ENCODE measurements around the gene GNG2. TPM values are rescaled to one million over a fixed set of nuclear protein-coding genes. Genes with fewer than 3 reads are reported as not detected.
A peak's percentile ranks its signal among the peaks of the same experiment; 100 is the strongest.

The GNG2 gene
- polyA plus RNA-seq, 6 donors from 2014 or later, result 74.1 to 98.6 (median 91.4) TPM

- Mint-ChIP-seq H3K4me1 (peaks cover 35 to 61% (median 42%) of the 10 kb centered on the region in 3 donors), H3K9me3 (peaks cover 0 to 4% (median 0%) of the 10 kb centered on the region in 7 donors), H3K36me3 (peaks cover 0 to 24% of the 10 kb centered on the region in 2 donors), H3K4me3 (no peak overlapping the region), H3K27ac (no peak overlapping the region), H3K27me3 (no peaks in the 10 kb centered on the region)
- DNase-seq (no peak), ATAC-seq (ENCODE audit: low read depth in 2 of 2) (no peak)
Observed at GRCh38 chr14:51914310-51914709, 53.9 kb downstream of the GNG2 start.

DNA sequence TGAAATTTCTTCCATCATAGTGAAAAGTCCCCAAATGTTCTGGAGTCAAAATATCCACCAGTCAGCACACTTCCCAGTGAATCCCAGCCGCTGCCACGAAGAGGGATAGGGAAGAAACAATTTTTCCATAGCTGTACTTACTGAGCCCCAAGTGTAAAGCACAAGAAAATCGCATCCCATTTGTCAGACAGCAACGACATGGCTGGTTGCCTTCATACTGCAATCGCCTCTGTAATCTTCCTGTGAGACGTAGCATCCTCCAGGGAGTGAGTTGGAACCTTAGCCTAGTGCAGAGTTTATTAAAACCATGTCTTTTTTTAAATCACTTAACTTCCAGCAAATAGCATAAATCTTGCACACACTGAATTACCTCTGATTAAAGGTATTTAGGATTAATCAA, 56.8 kb downstream of the GNG2 start:
- DNase-seq, result no peak
- H3K4me1 Mint-ChIP-seq, result peaks cover 25 to 46% (median 34%) of the 10 kb centered on the region in 3 donors
- no peaks in the 10 kb centered on the region for H3K9me3 Mint-ChIP-seq
- no peaks in the 10 kb centered on the region for H3K27me3 Mint-ChIP-seq
- no peak overlapping the region for H3K4me3 Mint-ChIP-seq
- H3K27ac Mint-ChIP-seq, result peak overlapping the region in 5 of 6 donors; percentile 2 to 79 (median 56)
- peaks cover 0 to 21% of the 10 kb centered on the region in 2 donors for H3K36me3 Mint-ChIP-seq
- no peak for ATAC-seq (ENCODE audit: low read depth in 2 of 2)

DNA sequence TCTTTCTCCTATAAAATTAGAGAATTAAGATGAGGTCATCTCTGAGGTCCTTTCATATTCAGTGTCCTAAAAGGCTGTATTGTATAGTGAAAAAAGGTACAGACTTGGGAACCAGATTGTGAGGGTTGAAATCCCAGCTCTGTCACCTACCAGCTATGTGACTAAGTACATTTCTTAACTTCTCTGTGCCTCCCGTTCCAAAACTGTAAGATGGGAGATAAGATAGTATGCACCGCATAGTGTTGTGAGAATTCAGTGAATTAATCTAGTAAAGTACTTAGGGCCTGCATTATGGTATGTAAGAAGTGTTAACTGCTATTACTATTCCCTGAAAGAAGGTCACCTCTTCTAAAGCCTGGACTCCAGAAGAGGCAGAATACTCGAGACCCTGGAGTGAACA, 60.6 kb downstream of the GNG2 start:
- peaks cover 27 to 40% (median 30%) of the 10 kb centered on the region in 3 donors for H3K4me1 Mint-ChIP-seq
- H3K4me3 Mint-ChIP-seq, result no peak overlapping the region
- peak overlapping the region in 2 of 6 donors; percentile 7 to 50 for H3K27ac Mint-ChIP-seq
- DNase-seq (no peak), ATAC-seq (ENCODE audit: low read depth in 2 of 2) (no peak)
- no peaks in the 10 kb centered on the region for H3K9me3 Mint-ChIP-seq
- H3K36me3 Mint-ChIP-seq, result peaks cover 0 to 10% of the 10 kb centered on the region in 2 donors
- no peaks in the 10 kb centered on the region for H3K27me3 Mint-ChIP-seq

DNA sequence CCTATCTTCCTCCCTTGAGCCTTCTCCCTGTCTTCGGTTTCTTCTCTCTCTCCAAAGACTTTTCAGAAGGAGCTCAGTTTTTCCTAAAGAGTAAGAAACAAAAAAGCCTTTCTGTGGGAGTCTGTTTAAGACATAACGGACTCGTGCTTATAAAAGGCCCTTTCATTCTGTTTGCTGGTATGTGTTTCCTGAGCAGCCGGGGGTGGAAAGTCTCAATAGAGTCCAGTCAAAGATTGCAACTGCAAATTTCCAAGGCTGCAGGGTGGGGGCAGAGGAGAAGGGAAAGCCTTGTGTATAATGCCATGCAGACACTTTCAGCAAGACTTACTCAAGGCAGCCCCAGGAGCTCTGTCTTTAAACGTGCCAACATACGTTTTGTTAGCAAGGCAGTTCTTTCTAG, 62.2 kb downstream of the GNG2 start:
- Mint-ChIP-seq H3K27me3 (no peaks in the 10 kb centered on the region), H3K9me3 (no peaks in the 10 kb centered on the region), H3K36me3 (peaks cover 0 to 6% of the 10 kb centered on the region in 2 donors), H3K27ac (peak overlapping the region in 4 of 6 donors; percentile 28 to 78 (median 65)), H3K4me1 (peaks cover 20 to 35% (median 24%) of the 10 kb centered on the region in 3 donors), H3K4me3 (peak overlapping the region in 2 of 8 donors; percentile 18 to 53)
- ATAC-seq (ENCODE audit: low read depth in 2 of 2), result no peak
- no peak for DNase-seq

GRCh38 chr14:51924600-51924999, 64.2 kb downstream of the GNG2 start:
- Mint-ChIP-seq H3K4me3 (no peak overlapping the region), H3K27me3 (no peaks in the 10 kb centered on the region), H3K4me1 (peaks cover 17 to 32% (median 26%) of the 10 kb centered on the region in 3 donors), H3K9me3 (no peaks in the 10 kb centered on the region), H3K27ac (peak overlapping the region in 3 of 6 donors; percentile 22 to 61 (median 36)), H3K36me3 (peaks cover 0 to 2% of the 10 kb centered on the region in 2 donors)
- no peak for DNase-seq
- no peak for ATAC-seq (ENCODE audit: low read depth in 2 of 2)

DNA sequence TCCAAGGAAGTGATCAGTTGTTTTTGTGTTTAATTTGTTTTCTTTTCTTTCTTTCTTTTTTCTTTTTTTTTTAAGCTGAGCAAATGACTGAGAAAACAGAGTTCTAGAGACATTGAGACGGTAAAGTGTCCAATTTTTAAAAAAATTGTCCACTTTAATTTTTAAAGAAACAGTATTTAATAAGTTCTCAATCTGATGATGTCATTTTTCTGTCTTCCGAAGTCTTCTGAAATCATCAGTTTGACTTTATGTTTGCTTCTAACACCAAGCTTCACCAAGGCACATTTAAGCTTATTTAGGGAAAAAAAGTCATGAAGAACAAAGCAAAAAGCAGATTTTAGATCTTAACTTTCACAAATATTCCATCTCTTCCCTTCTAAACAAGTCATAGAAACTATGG, 65.6 kb downstream of the GNG2 start:
- Mint-ChIP-seq H3K36me3 (peaks cover 0 to 8% of the 10 kb centered on the region in 2 donors), H3K4me3 (peak overlapping the region in 1 of 8 donors; percentile 29), H3K27me3 (no peaks in the 10 kb centered on the region), H3K9me3 (peaks cover 0 to under 1% (median 0%) of the 10 kb centered on the region in 7 donors), H3K27ac (peak overlapping the region in 1 of 6 donors; percentile 43), H3K4me1 (peaks cover 23 to 37% (median 31%) of the 10 kb centered on the region in 3 donors)
- ATAC-seq (ENCODE audit: low read depth in 2 of 2) (no peak), DNase-seq (no peak)

DNA sequence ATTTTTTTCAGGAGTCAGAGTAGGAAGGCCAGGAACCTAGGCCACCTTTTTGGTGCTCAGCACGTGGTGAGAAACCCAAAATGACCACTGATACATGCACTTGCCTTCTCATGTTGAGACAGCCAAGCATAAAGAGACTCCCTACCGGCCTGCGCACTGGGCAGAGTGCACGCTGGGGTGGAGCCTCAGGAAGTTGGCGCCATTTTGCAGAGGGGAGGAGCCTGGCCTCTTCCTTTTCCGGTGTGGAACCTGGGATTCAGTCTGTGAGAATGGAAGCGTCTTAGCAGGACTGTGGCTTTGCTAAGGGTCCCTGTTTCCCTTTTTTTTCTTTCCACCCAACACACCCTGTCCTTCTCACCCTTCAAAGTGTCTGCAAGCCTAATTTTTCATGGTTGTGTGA, 66.0 kb downstream of the GNG2 start:
- peak overlapping the region in 1 of 6 donors; percentile 42 for H3K27ac Mint-ChIP-seq

GRCh38 chr14:51928568-51928967, 68.2 kb downstream of the GNG2 start:
- Mint-ChIP-seq H3K4me3 (no peak overlapping the region), H3K9me3 (peaks cover 0 to 5% (median 0%) of the 10 kb centered on the region in 7 donors), H3K27me3 (no peaks in the 10 kb centered on the region), H3K36me3 (peaks cover 6 to 23% of the 10 kb centered on the region in 2 donors), H3K27ac (peak overlapping the region in 2 of 6 donors; percentile 22 to 92), H3K4me1 (peaks cover 24 to 42% (median 36%) of the 10 kb centered on the region in 3 donors)
- no peak for ATAC-seq (ENCODE audit: low read depth in 2 of 2)
- no peak for DNase-seq

More for the DNA sequence above, 66.0 kb downstream of the GNG2 start:
- Mint-ChIP-seq H3K4me3 (no peak overlapping the region), H3K4me1 (peaks cover 27 to 42% (median 33%) of the 10 kb centered on the region in 3 donors), H3K9me3 (peaks cover 0 to 5% (median 0%) of the 10 kb centered on the region in 7 donors), H3K36me3 (peaks cover 4 to 12% of the 10 kb centered on the region in 2 donors), H3K27me3 (no peaks in the 10 kb centered on the region)
- no peak for ATAC-seq (ENCODE audit: low read depth in 2 of 2)
- no peak for DNase-seq

- H3K9me3 Mint-ChIP-seq, result peaks cover 0 to 5% (median 0%) of the 10 kb centered on the region in 7 donors
- no peak overlapping the region for H3K4me3 Mint-ChIP-seq
- H3K36me3 Mint-ChIP-seq, result peaks cover 6 to 25% of the 10 kb centered on the region in 2 donors
- H3K27ac Mint-ChIP-seq, result no peak overlapping the region
- ATAC-seq (ENCODE audit: low read depth in 2 of 2), result no peak
- peaks cover 26 to 44% (median 39%) of the 10 kb centered on the region in 3 donors for H3K4me1 Mint-ChIP-seq
- no peak for DNase-seq
- H3K27me3 Mint-ChIP-seq, result no peaks in the 10 kb centered on the region
Observed at GRCh38 chr14:51929166-51929565, 68.8 kb downstream of the GNG2 start.

GRCh38 chr14:51929910-51930682, 69.7 kb downstream of the GNG2 start:
- Mint-ChIP-seq H3K27ac (peak overlapping the region in 4 of 6 donors; percentile 10 to 84 (median 23)), H3K4me3 (no peak overlapping the region), H3K9me3 (peaks cover 0 to 5% (median 0%) of the 10 kb centered on the region in 7 donors), H3K27me3 (no peaks in the 10 kb centered on the region), H3K4me1 (peaks cover 23 to 42% (median 41%) of the 10 kb centered on the region in 3 donors), H3K36me3 (peaks cover 6 to 25% of the 10 kb centered on the region in 2 donors)
- no peak for ATAC-seq (ENCODE audit: low read depth in 2 of 2)
- DNase-seq, result no peak

GRCh38 chr14:51931308-51931707, 70.9 kb downstream of the GNG2 start:
- peaks cover 6 to 25% of the 10 kb centered on the region in 2 donors for H3K36me3 Mint-ChIP-seq

DNA sequence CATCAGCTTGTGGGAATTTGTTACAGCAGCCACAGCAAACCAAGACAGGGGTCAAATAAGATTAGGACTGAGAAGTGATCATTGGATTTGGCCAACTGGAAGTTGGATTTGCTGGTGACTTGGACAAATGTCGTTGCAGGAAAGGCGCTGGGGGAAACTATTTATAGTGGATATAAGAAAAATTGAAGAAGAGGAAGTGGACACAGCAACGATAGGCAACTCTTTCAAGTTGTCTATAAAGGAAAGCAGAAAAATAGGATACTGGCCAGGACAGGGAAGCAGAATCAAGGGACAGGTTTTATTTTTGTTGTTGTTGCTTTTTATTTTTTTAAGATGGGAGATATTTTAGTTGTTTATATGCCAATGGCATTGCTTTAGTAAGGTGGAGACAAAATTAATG, 72.8 kb downstream of the GNG2 start:
- no peak for ATAC-seq (ENCODE audit: low read depth in 2 of 2)
- peaks cover 6 to 25% of the 10 kb centered on the region in 2 donors for H3K36me3 Mint-ChIP-seq
- peaks cover 23 to 50% (median 43%) of the 10 kb centered on the region in 3 donors for H3K4me1 Mint-ChIP-seq

More at GRCh38 chr14:51931308-51931707, 70.9 kb downstream of the GNG2 start:
- DNase-seq, result no peak
- Mint-ChIP-seq H3K27me3 (no peaks in the 10 kb centered on the region), H3K4me3 (peak overlapping the region in 3 of 8 donors; percentile 8 to 73 (median 29)), H3K9me3 (peaks cover 0 to 5% (median 0%) of the 10 kb centered on the region in 7 donors), H3K4me1 (peaks cover 23 to 50% (median 48%) of the 10 kb centered on the region in 3 donors), H3K27ac (peak overlapping the region in 4 of 6 donors; percentile 9 to 81 (median 27))
- ATAC-seq (ENCODE audit: low read depth in 2 of 2), result no peak

GRCh38 chr14:51938137-51938536, 77.7 kb downstream of the GNG2 start:
- no peak for ATAC-seq (ENCODE audit: low read depth in 2 of 2)
- Mint-ChIP-seq H3K4me3 (no peak overlapping the region), H3K9me3 (no peaks in the 10 kb centered on the region), H3K36me3 (peaks cover 5 to 14% of the 10 kb centered on the region in 2 donors), H3K27ac (peak overlapping the region in 1 of 6 donors; percentile 42), H3K27me3 (no peaks in the 10 kb centered on the region), H3K4me1 (peaks cover 23 to 44% (median 38%) of the 10 kb centered on the region in 3 donors)
- no peak for DNase-seq

More for the DNA sequence above, 72.8 kb downstream of the GNG2 start:
- H3K9me3 Mint-ChIP-seq, result peaks cover 0 to 5% (median 0%) of the 10 kb centered on the region in 7 donors
- H3K27me3 Mint-ChIP-seq, result no peaks in the 10 kb centered on the region
- no peak overlapping the region for H3K4me3 Mint-ChIP-seq
- no peak for DNase-seq
- H3K27ac Mint-ChIP-seq, result peak overlapping the region in 5 of 6 donors; percentile 3 to 91 (median 72)

Data from naive B cell (primary cell).